HCT116 (cell line): ENCODE data around the gene NEK8. TPM values are rescaled to one million over a fixed set of nuclear protein-coding genes. Genes with fewer than 3 reads are reported as not detected.
"Not testable (repeated sequence)": the region's sequence is repeated elsewhere in the genome, so short reads cannot be mapped to it uniquely, and the experiment has no call there.

Experiments used
- ATAC-seq: fragments of 200-7000 bp; cut with Tn5 transposase; 2 replicates; pipeline ENCODE4 v1.9.1; 2020; ENCODE audit warnings: mild to moderate bottlenecking, moderate library complexity
- BruUV-seq: library from RNA; stranded (reverse); fragments of 400-500 nt; replicated peaks from 2 replicates; lab custom pipeline; 2021; lab: Mats Ljungman, UMichigan
- CTCF ChIA-PET: fragments of 300-600 bp; sonication (Branson Sonifier 250); formaldehyde crosslinking; loops from one replicate; lab custom pipeline; 2021; ENCODE audit warnings: antibody characterized with exemption; lab: Charles Lee
- POLR2A ChIA-PET: fragments of 300-600, 350-600 bp; sonication (Branson Sonifier 250); formaldehyde crosslinking; loops from one replicate; lab custom pipeline; 2021; ENCODE audit warnings: antibody characterized with exemption; lab: Charles Lee
- RAD21 ChIA-PET, 2 experiments: fragments of 300-600 bp; sonication (Branson Sonifier 250); formaldehyde crosslinking; loops; one replicate each; lab custom pipeline; 2023; ENCODE audit warnings: low total read pairs in 2 of 2; ENCODE audit not compliant: uncharacterized antibody in 2 of 2, unreplicated experiment in 2 of 2, low non-redundant PET in 1 of 2; lab: Charles Lee
- DNase-seq: peaks from one replicate; pipeline ENCODE4 v3.0.0-alpha.2; 2010; ENCODE audit warnings: low read depth, low spot score
- H2AFZ ChIP-seq: fragments of 200-600 bp; shearing (Covaris generic), sonication (generic); 2 replicates; pipeline ENCODE4 v1.6.1; 2017; ENCODE audit warnings: low read depth, mixed run types, mixed read lengths, antibody characterized with exemption, low read length; ENCODE audit not compliant: poor library complexity, severe bottlenecking
- H3K27ac ChIP-seq: 2 replicates; pipeline ENCODE4 v1.5.1; 2012; ENCODE audit warnings: low read depth, low read length
- H3K27me3 ChIP-seq: fragments of 200-600 bp; sonication (generic); 2 replicates; pipeline ENCODE4 v1.6.1; 2016; ENCODE audit warnings: mixed run types, low read length, mixed read lengths; ENCODE audit not compliant: insufficient read depth
- H3K36me3 ChIP-seq, 2 experiments: fragments of 200-500 bp in 1 of 2; fragments of 200-600 bp in 1 of 2; sonication (Bioruptor generic) in 1 of 2; sonication (generic) in 1 of 2; 2 replicates each; pipeline versions ENCODE4 v1.5.1 to v1.6.1; 2014 to 2016; ENCODE audit warnings: low read length in 2 of 2, inconsistent platforms in 1 of 2, mixed read lengths in 1 of 2, mixed run types in 1 of 2; ENCODE audit not compliant: insufficient read depth in 2 of 2, control insufficient read depth in 1 of 2
- H3K4me1 ChIP-seq, 2 experiments: fragments of 200-600 bp in 1 of 2; sonication (generic) in 1 of 2; 2 replicates each; pipeline versions ENCODE4 v1.5.1 to v1.6.1; 2012 to 2017; ENCODE audit warnings: low read length in 2 of 2, inconsistent platforms in 1 of 2, mild to moderate bottlenecking in 1 of 2, mixed read lengths in 1 of 2, mixed run types in 1 of 2, moderate library complexity in 1 of 2; ENCODE audit not compliant: insufficient read depth in 2 of 2, control insufficient read depth in 1 of 2
- H3K4me2 ChIP-seq: fragments of 200-600 bp; sonication (generic); 2 replicates; pipeline ENCODE4 v1.6.1; 2017; ENCODE audit warnings: mixed run types, low read length, mixed read lengths
- H3K4me3 ChIP-seq, 2 experiments: fragments of 200-600 bp in 1 of 2; sonication (generic) in 1 of 2; replicated peaks in 1 of 2; 2 replicates each; pipeline ENCODE4 v1.5.1; 2011 to 2016; ENCODE audit warnings: low read length in 2 of 2, control low read depth in 1 of 2, low read depth in 1 of 2, mild to moderate bottlenecking in 1 of 2, mixed read lengths in 1 of 2, mixed run types in 1 of 2
- H3K79me2 ChIP-seq: fragments of 200-600 bp; sonication (generic); 2 replicates; pipeline ENCODE4 v1.6.1; 2017; ENCODE audit warnings: mild to moderate bottlenecking, mixed run types, low read length, moderate library complexity, mixed read lengths; ENCODE audit not compliant: insufficient read depth
- H3K9ac ChIP-seq: fragments of 200-600 bp; sonication (generic); 2 replicates; pipeline ENCODE4 v1.6.1; 2016; ENCODE audit warnings: low read length, mixed read lengths
- H3K9me2 ChIP-seq: fragments of 200-600 bp; sonication (generic), shearing (Covaris generic); 2 replicates; pipeline ENCODE4 v1.6.1; 2017; ENCODE audit warnings: mixed run types, mild to moderate bottlenecking, moderate library complexity; ENCODE audit not compliant: insufficient read depth
- H3K9me3 ChIP-seq, 2 experiments: fragments of 200-500 bp in 1 of 2; fragments of 200-600 bp in 1 of 2; sonication (Bioruptor generic) in 1 of 2; sonication (generic) in 1 of 2; 2 replicates each; pipeline ENCODE4 v1.6.1; 2014 to 2017; ENCODE audit warnings: low read length in 2 of 2, mixed read lengths in 2 of 2, inconsistent platforms in 1 of 2, low read depth in 1 of 2, mild to moderate bottlenecking in 1 of 2, mixed run types in 1 of 2, moderate library complexity in 1 of 2; ENCODE audit not compliant: control insufficient read depth in 1 of 2, insufficient read depth in 1 of 2
- H4K20me1 ChIP-seq: fragments of 200-600 bp; sonication (generic), shearing (Covaris generic); 2 replicates; pipeline ENCODE4 v1.6.1; 2017; ENCODE audit warnings: mixed run types, mild to moderate bottlenecking, moderate library complexity; ENCODE audit not compliant: insufficient read depth
- JUND ChIP-seq: IDR thresholded peaks from 2 replicates; pipeline ENCODE4 v1.6.1; 2012
- REST ChIP-seq: IDR thresholded peaks from 2 replicates; pipeline ENCODE4 v1.6.1; 2012; ENCODE audit warnings: low read depth
- SIN3A ChIP-seq: IDR thresholded peaks from 2 replicates; pipeline ENCODE4 v1.6.1; 2012; ENCODE audit warnings: low read depth
- SP1 ChIP-seq: IDR thresholded peaks from 2 replicates; pipeline ENCODE4 v1.6.1; 2012; ENCODE audit warnings: low read depth
- intact Hi-C: fragments of 100-400 bp; cut with micrococcal nuclease; formaldehyde crosslinking; loops from 2 replicates; pipeline ENCODE4 v1.10.0; 2022
- total RNA-seq: library from RNA; stranded (reverse); gene quantifications from one replicate; pipeline ENCODE4 v1.2.1, GENCODE V29; 2021; ENCODE audit not compliant: unreplicated experiment

NEK8 gene
- total RNA-seq, 1 experiment from 2014 or later = 7.0 TPM

- 0 out of 2 replicates have a peak, but pooled peaks have one; percentile 4 for TF ChIP-seq SIN3A
- H3K4me1 ChIP-seq = peaks cover 31 to 78% of the 10 kb centered on the region in 2 experiments
- RAD21 ChIA-PET, CTCF ChIA-PET, H3K27me3 ChIP-seq, H3K9me2 ChIP-seq, BruUV-seq, intact Hi-C loops, ATAC-seq, DNase-seq, H3K9me3 ChIP-seq, H2AFZ ChIP-seq: not testable (repeated sequence)
- POLR2A ChIA-PET = interaction anchor here (0.6 to 3.8 kb wide), 3 partner anchors 9 to 393 kb away, joined by 4 to 24 read pairs (median 4); partner anchors contain the start of gene PHF12
- peak overlapping the region; percentile 77 for H3K4me2 ChIP-seq
- peak overlapping the region; percentile 99 for H3K9ac ChIP-seq
- peaks cover 15% of the 10 kb centered on the region; the same call in 1 of the 2 replicates for H4K20me1 ChIP-seq
- H3K36me3 ChIP-seq = peaks cover 22 to 43% of the 10 kb centered on the region in 2 experiments; a peak in 3 of 4 replicates
- H3K79me2 ChIP-seq = peaks cover 49% of the 10 kb centered on the region
- H3K4me3 ChIP-seq = peak overlapping the region; percentile 58 to 59
- peak overlapping the region; percentile 89 for H3K27ac ChIP-seq
These were observed 4.6 kb upstream of the NEK8 start for GRCh38 chr17:28723836-28724499.

DNA sequence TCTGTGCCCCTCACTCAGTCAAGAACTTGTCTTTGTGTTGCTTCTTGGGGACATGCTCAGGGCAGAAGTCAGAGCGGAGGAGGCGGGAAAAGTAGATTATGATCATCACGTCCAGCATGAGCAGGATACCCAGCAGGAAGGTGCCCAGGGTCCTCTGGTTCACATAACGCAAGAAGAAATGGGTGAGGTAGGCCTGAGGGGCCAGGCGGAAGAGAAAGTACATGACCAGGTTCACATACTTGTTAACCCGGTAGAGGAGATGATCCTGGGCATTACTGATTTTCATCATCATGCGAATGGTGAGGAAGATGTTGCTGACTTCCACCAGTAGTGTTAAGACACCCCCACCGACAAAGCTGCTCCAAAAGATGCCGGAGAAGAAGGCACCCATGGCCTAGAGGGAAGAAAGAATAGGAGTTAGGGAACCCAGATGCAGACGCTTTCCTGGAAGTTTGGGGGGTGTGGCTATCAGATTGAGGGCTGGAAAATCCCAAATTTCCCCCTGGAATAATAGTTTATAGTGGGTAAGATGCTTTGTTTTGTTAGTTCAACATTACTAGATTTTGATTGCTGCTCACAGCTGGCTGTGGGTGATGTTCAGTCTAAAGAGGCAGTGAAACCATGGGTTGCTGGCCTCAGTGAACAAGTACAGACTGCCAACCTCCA lies 4.0 kb upstream of the NEK8 start:
- no peak for DNase-seq
- Histone ChIP-seq H2AFZ (no peak overlapping the region), H3K4me2 (peak overlapping the region; percentile 77), H3K9me2 (no peaks in the 10 kb centered on the region), H4K20me1 (peaks cover 15% of the 10 kb centered on the region; the same call in 1 of the 2 replicates), H3K9ac (peak overlapping the region; percentile 90), H3K27ac (peak overlapping the region; percentile 89), H3K36me3 (peaks cover 22 to 43% of the 10 kb centered on the region in 2 experiments; a peak in 3 of 4 replicates), H3K4me1 (peaks cover 37 to 80% of the 10 kb centered on the region in 2 experiments), H3K27me3 (no peaks in the 10 kb centered on the region), H3K79me2 (peaks cover 49% of the 10 kb centered on the region), H3K9me3 (no peaks in the 10 kb centered on the region), H3K4me3 (peak overlapping the region; percentile 58 to 59)
- intact Hi-C loops = loop anchor here (5.0 kb wide), 1 partner anchor 388 kb away; no protein-coding TSS in a partner anchor
- TF ChIP-seq JUND (peak; percentile 7; the same call in 1 of the 2 replicates), REST (no peak), SP1 (peak; percentile 30; the same call in 1 of the 2 replicates), SIN3A (peak; percentile 47; the same call in 1 of the 2 replicates)
- ATAC-seq = no peak
- RAD21 ChIA-PET = interaction anchor here in 1 of 2 experiments (0.6 kb wide), 1 partner anchor 13 kb away, joined by 3 read pairs; no protein-coding TSS in a partner anchor
- no TSS peak for BruUV-seq
- POLR2A ChIA-PET = interaction anchor here (0.6 to 3.8 kb wide), 8 partner anchors 13 to 392 kb away, joined by 3 to 24 read pairs (median 4); partner anchors contain the start of genes PHF12 and PROCA1
- CTCF ChIA-PET = interaction anchor here (0.8 to 5.2 kb wide), 3 partner anchors 24 to 229 kb away, joined by 3 to 207 read pairs (median 61); partner anchors contain the start of gene TRAF4
